HG03139 (cell line): ENCODE results near the gene FCER2.

Experiments
- ATAC-seq: cut with Tn5 transposase; IDR thresholded peaks from one replicate; pipeline ENCODE4 v1.9.1; 2021; ENCODE audit not compliant: unreplicated experiment

FCER2 gene

GRCh38 chr19:7701049-7701653, 780 bp downstream of the FCER2 start:
- no peak for ATAC-seq

DNA sequence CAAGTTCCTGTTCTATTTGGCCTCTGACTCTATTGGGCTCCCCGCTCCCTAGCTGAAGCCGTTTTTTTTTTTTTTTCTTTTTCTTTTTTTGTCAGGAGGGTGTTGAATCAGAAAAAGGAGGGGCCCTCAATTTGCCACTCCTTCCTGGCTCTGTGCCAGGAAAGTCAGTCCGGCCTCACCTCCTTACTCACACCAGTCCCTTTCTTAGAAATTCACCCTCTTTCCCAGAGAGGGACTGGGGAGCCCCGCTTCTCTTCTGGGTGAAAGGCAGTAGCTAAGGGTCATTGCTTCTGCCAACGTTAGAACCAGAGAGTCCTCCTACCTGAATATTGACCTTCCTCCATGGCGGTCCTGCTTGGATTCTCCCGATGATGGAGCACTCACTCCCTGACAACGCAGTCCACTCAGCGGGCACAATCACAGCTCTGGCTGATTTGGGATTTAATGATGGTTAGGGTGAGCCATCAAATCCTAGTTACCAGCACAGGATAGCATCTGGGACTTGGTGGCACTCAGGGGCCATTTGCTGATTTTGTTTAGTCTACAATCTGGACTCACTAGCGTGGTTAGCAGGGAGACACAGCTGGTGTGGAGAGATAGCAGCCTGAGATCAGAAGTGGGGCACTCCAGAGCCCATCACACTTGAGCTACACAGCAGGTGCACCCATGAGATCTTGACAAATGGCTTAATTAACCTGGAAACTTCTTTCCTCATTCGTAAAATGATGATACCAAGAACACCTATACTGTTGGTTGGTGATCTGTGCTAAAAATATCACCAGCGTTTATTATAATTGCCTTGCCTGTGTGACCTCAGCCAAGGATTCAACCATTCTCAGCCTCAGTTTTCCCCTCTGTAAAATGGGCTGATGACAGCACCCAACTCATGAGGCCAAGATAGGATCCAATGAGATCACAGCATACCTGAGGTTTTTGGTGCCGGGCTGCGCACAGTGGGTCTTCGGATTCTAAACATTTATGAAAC, 2.2 kb downstream of the FCER2 start:
- no peak for ATAC-seq

- ATAC-seq = no peak
Measured at GRCh38 chr19:7699003-7699402, 2.9 kb downstream of the FCER2 start.

DNA sequence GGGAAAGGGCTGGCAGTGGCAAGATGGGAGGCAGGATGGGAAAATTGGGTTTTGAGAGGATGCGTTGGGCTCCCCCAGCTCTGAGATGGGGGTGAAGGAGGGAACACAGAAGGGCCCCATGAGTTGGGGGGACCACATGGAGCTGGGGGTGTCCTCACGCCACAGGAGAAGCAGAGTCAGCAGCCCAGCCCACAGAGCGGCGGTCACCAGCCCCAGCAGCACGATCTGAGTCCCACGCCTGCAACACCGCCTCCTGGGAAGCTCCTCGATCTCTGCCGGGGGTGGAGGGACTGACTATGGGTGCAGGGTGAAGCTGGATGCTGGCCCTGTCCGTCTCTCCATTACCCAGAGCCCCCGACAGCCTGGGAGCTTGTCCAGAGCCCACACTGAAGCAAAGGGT, 3.3 kb downstream of the FCER2 start:
- ATAC-seq = no peak

DNA sequence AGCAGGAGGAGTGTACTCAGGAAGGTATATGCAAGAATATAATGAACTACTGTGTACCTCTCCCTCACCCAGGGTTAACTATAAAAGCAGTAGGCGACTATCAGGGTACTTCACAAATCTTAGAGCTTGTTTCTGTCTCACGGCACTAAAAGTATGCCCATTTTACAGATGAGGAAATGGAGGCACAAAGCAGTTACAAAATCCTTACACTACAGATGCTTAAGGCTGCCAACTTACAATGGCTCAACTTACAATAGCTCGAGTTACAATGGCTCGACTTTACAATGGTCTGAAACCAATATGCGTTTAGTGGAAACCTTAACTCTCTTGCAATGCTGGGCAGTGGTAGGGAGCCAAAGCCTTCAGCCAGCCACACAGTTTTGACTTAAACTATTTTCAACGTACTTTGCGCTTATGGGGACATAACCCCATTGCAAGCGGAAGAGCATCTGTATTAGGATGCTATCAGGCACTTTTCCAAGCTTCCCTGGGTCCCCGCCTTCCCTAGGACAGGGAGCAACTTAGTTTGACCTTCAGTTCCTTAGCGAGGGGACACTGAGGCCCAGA, 4.1 kb downstream of the FCER2 start:
- ATAC-seq = no peak

- no peak for ATAC-seq
Measured at GRCh38 chr19:7694499-7694898, 7.4 kb downstream of the FCER2 start.

DNA sequence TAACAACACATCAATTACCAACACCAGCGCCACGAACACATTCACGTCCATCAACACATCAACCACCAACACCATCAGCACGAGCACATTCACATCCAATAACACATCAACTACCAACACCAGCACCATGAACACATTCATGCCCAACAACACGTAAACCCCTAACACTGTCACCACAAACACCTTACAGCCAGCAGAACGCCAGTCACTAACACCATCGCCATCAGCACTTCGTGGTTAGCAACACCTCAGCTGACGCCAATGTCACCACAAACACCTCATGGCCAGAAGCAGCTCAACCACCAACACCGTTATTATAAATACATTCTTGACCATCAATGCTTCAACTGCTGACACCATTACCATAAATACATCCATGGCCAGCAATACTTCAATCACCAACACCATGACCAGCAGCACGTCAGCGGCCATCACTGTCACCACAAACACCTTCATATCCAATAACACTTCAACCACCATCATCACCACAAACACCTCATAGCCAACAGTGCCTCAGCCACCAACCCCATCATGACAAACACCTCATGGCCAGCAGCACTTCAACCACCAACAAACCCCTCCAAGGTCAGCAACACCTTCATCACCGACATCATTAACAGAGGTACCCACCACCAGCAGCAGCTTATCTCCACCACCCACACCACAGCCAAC, 9.4 kb downstream of the FCER2 start:
- ATAC-seq = no peak

DNA sequence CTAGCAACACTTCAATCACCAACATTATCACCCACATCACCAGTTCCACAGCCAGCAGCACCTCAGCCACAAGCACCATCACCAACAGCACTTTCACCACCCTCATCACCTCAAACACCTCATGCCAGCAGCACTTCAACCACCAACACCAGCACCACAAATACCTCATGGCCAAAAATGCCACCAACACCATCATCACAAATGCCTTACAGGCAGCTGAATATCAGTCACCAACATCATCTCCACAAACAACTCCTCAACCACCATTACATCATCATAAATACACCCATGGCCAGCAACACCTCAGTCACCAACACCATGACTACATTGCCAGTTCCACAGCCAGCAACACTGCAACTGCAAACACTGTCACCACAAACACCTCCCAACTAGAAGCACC, 10.4 kb downstream of the FCER2 start:
- ATAC-seq = no peak

GRCh38 chr19:7690779-7691258, 11.1 kb downstream of the FCER2 start:
- no peak for ATAC-seq

DNA sequence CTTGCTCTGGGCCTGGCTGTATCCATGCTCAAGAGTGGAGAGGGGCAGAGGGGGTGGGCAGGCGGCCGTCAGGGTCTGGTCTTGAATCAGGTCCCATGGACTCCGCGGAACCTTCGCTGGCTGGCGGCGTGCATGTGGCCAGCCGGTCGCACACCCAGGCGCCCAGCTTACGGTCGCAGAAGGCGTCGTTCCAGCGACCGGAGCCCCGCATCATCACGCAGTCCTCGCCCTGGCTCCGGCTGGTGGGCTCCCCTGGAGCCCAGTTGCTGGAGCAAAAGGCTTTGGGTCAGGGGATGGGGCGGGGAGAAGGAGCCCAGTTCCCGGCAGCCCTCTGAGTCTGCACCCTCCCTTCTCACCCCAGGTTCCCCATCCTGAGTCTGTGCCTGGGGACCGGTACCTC, 12.8 kb downstream of the FCER2 start:
- ATAC-seq = no peak

GRCh38 chr19:7687177-7687576, 14.8 kb downstream of the FCER2 start:
- ATAC-seq = no peak

GRCh38 chr19:7685546-7686445, 16.1 kb downstream of the FCER2 start:
- ATAC-seq = no peak

GRCh38 chr19:7682175-7682855, 19.6 kb downstream of the FCER2 start:
- no peak for ATAC-seq

DNA sequence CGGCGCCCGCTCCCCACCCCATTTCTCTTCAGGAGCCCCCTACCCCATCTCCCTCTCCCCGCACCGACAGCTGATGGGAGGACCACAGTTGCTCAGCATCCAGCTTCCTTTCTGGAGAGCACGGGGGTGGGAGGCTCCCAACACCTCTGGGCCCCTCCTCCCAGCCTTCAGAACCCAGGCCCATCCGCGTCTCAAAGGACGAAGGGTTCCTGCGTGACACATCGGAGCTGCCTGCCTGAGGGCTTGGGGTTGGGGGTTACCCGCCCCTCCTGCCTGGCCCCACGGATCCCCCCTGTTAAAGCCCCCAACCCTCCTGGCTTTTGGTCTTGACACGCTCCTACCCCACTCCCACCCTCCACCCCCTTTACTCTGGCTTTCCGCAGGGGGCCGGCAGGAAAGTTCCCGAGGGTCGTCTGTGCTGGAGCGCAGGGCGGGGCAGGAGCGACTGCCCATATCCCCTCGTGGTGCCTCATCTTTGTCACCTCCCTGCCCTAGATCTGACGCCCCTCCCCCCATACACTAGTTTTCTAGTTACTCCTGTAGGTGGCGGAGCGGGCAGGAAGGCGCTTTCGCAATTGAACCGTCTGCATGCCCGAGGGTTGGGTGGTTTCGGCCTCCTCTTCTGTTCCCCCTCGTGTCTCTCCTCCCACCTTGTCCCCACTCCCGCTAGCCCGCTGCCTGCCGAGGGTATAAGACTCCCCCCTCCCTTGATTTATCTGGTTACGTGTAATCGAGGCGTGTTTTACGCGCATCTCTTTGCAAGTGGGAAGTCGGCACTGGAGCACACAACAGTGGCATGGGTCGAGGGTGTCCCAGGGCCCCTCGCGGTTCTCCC, 20.4 kb downstream of the FCER2 start:
- no peak for ATAC-seq

- peak; percentile 47 for ATAC-seq
Measured at GRCh38 chr19:7680606-7681339, 21.2 kb downstream of the FCER2 start, which contains the start of gene TRAPPC5. TRAPPC5 (plus strand) TSS chr19:7680833; CDS start chr19:7682254, 1,421 bp downstream.

DNA sequence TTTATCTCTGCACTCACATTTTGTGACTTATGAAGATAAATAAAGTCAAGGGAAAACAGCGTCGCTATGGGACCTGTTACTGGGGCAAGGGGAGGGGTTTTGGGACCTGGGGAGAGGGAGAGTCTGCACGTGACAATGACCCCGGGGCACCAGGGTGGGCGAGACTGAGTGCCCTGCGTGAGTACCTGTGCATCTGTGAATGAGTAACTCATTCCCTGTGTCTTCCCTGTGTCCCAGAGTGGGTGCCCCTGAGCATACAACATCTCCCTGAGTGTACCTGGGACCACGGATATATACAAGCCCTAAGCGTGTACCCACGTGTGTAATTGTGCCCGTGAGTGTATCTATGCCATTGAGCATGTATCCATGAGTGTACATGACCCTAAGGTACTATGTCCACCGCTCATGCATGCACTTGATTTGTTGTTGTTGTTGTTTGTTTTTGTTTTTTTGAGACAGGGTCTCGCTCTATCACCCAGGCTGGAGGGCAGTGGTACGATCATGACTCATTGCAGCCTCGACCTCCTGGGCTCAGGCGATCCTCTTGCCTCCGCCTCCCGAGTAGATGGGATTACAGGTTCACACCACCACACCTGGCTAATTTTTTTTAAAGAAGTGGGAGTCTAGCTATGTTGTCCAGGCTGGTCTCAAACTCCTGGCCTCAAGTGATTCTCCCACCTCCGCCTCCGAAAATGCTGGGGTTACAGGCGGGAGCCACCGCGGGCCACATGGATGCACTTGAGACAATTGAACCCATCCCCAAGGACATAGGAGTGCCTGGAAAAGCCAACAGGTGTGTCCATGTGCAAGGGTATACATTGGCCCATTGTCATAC, 21.9 kb downstream of the FCER2 start:
- no peak for ATAC-seq
